GOT3 (cell line): Measurements from ENCODE around the gene WIPF1.

Source experiments
- DNase-seq: peaks from one replicate; lab custom pipeline; 2025; ENCODE audit warnings: mixed read lengths; lab: John Stamatoyannopoulos, UW

Gene WIPF1

GRCh38 chr2:174597345-174598047, at the start of gene WIPF1:
TSS of gene WIPF1 (minus strand) at chr2:174597804. CDS start at chr2:174585573, 12,231 bp downstream.
- no peak for DNase-seq

- no peak for DNase-seq
Observed at GRCh38 chr2:174645296-174645695, 47.7 kb upstream of the WIPF1 start.

GRCh38 chr2:174644406-174644805, 46.8 kb upstream of the WIPF1 start:
- DNase-seq = no peak

- no peak for DNase-seq
Observed at GRCh38 chr2:174643356-174643755, 45.8 kb upstream of the WIPF1 start.

- DNase-seq = no peak
Observed at GRCh38 chr2:174641168-174641567, 43.6 kb upstream of the WIPF1 start.

GRCh38 chr2:174636987-174637386, 39.4 kb upstream of the WIPF1 start:
- no peak for DNase-seq

- no peak for DNase-seq
Observed at GRCh38 chr2:174635776-174636404, 38.3 kb upstream of the WIPF1 start.

- no peak for DNase-seq
Observed at GRCh38 chr2:174635015-174635593, 37.5 kb upstream of the WIPF1 start.

- no peak for DNase-seq
Observed at GRCh38 chr2:174634130-174635014, 36.8 kb upstream of the WIPF1 start.

GRCh38 chr2:174633623-174633930, 36.0 kb upstream of the WIPF1 start:
- DNase-seq = no peak

GRCh38 chr2:174632841-174633622, 35.4 kb upstream of the WIPF1 start:
- no peak for DNase-seq

GRCh38 chr2:174631009-174631981, 33.7 kb upstream of the WIPF1 start:
- DNase-seq = no peak

GRCh38 chr2:174630107-174630506, 32.5 kb upstream of the WIPF1 start:
- DNase-seq = no peak

- DNase-seq = no peak
Observed at GRCh38 chr2:174629506-174629905, 31.9 kb upstream of the WIPF1 start.

GRCh38 chr2:174628528-174629169, 31.0 kb upstream of the WIPF1 start:
- no peak for DNase-seq

- no peak for DNase-seq
Observed at GRCh38 chr2:174627216-174627615, 29.6 kb upstream of the WIPF1 start.

- no peak for DNase-seq
Observed at GRCh38 chr2:174624895-174625430, 27.4 kb upstream of the WIPF1 start.

- no peak for DNase-seq
Observed at GRCh38 chr2:174623690-174624089, 26.1 kb upstream of the WIPF1 start.

- no peak for DNase-seq
Observed at GRCh38 chr2:174623106-174623637, 25.6 kb upstream of the WIPF1 start.
